Measurements from ENCODE around the gene TRNAU1AP.

Gene TRNAU1AP

GRCh38 chr1:28601696-28602095 is 48.8 kb downstream of the TRNAU1AP start:
- DNase-seq (no peak), ATAC-seq (peak; percentile 72)
- H3K4me3 Mint-ChIP-seq, result no peak overlapping the region
- peaks cover 24% of the 10 kb centered on the region for H3K36me3 Mint-ChIP-seq (ENCODE audit: low read depth)
- peaks cover 13% of the 10 kb centered on the region for H3K4me1 Mint-ChIP-seq
- no peak overlapping the region for H3K27ac Mint-ChIP-seq
- H3K27me3 Mint-ChIP-seq, result no peaks in the 10 kb centered on the region
- no peaks in the 10 kb centered on the region for H3K9me3 Mint-ChIP-seq

DNA sequence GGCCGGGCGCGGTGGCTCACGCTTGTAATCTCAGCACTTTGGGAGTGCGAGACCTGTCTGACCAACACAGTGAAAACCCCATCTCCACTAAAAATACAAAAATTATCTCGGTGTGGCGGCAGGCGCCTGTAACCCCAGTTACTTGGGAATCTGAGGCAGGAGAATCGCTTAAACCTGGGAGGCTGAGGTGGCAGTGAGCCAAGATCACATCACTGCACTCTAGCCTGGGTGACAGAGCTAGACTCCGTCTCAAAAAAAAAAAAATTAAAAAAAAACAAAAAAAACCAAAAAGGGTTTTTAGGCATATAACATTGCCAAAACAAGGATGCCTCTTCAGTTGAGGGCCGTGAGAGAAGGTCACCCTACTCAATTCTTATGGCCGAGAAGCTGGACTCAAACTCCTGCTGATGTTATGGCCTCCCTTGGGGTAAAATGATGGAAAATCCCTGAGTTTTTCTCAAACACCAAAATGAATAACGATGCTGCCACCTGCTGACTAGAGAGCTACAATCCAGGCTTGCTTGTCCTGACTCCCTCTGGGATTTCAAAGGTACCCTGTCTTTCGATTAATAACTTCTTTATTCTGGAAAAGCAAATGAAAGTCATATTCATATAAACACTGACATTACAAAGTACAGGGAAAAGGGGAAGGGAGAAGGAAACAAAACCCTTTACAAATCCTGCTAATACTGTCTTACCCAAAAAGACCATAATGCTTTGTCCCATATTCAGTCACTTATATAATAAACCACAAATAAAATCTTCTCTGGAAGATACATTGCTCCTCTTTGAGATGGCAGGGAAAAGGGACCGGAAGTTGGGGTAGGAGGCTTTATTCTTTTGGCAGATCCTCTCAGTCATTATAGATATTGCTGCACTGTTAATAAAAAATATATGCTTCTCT is 49.9 kb downstream of the TRNAU1AP start:
- no peak for DNase-seq
- Mint-ChIP-seq H3K9me3 (no peaks in the 10 kb centered on the region), H3K27ac (no peak overlapping the region), H3K4me1 (peaks cover 13% of the 10 kb centered on the region), H3K27me3 (no peaks in the 10 kb centered on the region), H3K36me3 (ENCODE audit: low read depth) (peaks cover 24% of the 10 kb centered on the region), H3K4me3 (no peak overlapping the region)
- ATAC-seq, result no peak

DNA sequence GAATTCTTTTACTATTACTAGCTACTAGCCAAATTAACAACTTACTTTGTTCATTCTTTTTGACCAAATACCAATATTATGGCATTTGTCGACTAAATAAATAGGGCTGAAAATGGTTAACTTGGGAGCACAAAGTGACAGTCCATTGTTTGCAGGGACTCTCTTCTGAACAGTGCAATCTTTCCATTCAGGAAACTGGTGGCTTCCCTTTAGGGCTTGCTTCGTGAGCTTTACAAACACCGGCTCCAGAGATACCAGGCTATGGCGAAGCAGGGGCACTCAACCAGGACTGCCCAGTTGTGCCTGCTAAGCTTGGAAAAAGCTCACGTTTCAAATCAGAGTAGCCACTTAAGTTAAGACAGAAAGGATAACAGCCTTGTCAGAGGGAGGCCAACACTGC is 51.5 kb downstream of the TRNAU1AP start:
- H3K36me3 Mint-ChIP-seq (ENCODE audit: low read depth), result peaks cover 26% of the 10 kb centered on the region

DNA sequence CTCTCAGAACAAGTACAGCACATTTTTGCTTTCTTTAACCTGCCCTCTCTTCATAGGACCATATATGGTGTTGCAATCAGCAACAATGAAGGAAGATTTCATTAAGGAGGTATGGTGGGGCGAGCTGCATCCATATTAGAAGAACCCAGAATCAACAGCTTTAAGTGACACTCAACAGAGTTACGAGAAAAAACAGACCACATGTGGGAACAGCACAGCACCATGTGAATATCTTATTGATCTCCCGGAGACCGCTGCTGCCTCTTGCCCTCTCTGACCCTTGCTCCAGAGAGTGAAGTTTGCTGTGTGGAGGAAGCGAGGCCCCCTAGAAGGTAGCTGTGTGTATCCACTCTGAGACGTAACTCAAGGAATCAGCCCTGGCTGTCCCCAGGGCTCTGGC is 52.1 kb downstream of the TRNAU1AP start:
- no peak for ATAC-seq
- H3K9me3 Mint-ChIP-seq, result no peaks in the 10 kb centered on the region

More for the DNA sequence above, 51.5 kb downstream of the TRNAU1AP start:
- DNase-seq, result no peak
- H3K4me3 Mint-ChIP-seq, result no peak overlapping the region
- peaks cover 13% of the 10 kb centered on the region for H3K4me1 Mint-ChIP-seq
- ATAC-seq, result no peak
- peak overlapping the region; percentile 42 for H3K27ac Mint-ChIP-seq
- no peaks in the 10 kb centered on the region for H3K9me3 Mint-ChIP-seq
- no peaks in the 10 kb centered on the region for H3K27me3 Mint-ChIP-seq

DNA sequence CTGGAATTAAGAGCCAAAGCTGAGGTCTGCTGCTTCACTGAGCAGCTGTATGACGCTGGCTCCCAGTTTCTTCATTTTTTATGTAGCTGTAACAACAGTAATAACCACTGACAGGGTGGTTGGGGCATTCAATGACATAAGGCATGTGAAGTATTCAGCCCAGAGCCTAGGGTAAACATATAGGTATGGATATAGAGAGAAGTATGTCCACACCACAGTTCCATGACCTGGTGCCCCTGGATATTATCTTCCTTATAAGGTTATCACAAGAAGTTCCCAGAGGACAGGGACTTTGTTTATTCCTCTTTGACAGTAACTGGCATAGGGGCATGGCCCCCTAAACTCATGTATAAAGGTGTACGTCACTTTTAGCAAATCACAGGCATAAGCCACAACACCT is 53.9 kb downstream of the TRNAU1AP start:
- H3K4me3 Mint-ChIP-seq, result no peak overlapping the region
- no peak overlapping the region for H3K27ac Mint-ChIP-seq
- H3K4me1 Mint-ChIP-seq, result peaks cover 8% of the 10 kb centered on the region
- peaks cover 31% of the 10 kb centered on the region for H3K36me3 Mint-ChIP-seq (ENCODE audit: low read depth)
- no peaks in the 10 kb centered on the region for H3K9me3 Mint-ChIP-seq
- DNase-seq (no peak), ATAC-seq (no peak)
- no peaks in the 10 kb centered on the region for H3K27me3 Mint-ChIP-seq

More for the DNA sequence above, 52.1 kb downstream of the TRNAU1AP start:
- DNase-seq, result no peak
- Mint-ChIP-seq H3K27me3 (no peaks in the 10 kb centered on the region), H3K27ac (peak overlapping the region; percentile 42), H3K36me3 (ENCODE audit: low read depth) (peaks cover 30% of the 10 kb centered on the region), H3K4me1 (peaks cover 13% of the 10 kb centered on the region), H3K4me3 (no peak overlapping the region)

DNA sequence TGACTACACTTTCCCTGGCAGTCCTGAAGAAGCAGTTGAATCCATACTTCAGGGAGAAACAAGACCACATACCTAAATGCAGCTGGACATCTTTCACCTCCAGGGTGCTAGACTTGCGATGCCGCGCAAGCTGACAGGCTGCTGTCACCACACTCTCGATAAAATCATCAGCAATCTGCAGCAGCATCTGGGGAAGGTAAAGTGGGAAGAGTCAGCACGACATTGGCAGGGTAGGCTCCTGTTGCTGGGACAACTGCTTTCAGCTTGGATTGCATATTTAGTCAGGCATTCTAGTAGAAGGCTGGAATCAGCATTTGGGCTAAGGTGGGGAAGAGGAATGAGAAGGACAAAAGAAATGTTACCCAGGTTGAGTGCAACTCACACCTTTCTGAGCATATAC is 60.3 kb downstream of the TRNAU1AP start:
- no peak for ATAC-seq
- Mint-ChIP-seq H3K9me3 (no peaks in the 10 kb centered on the region), H3K27ac (no peak overlapping the region)

More for the DNA sequence above, 60.3 kb downstream of the TRNAU1AP start:
- no peak for DNase-seq
- no peaks in the 10 kb centered on the region for H3K4me1 Mint-ChIP-seq
- no peaks in the 10 kb centered on the region for H3K27me3 Mint-ChIP-seq
- H3K36me3 Mint-ChIP-seq (ENCODE audit: low read depth), result peaks cover 32% of the 10 kb centered on the region
- H3K4me3 Mint-ChIP-seq, result no peak overlapping the region
